IgD-negative memory B cell (primary cell): ENCODE results near the gene ITGA6. TPM values are rescaled to one million over a fixed set of nuclear protein-coding genes. Genes with fewer than 3 reads are reported as not detected.

Experiments
- H3K27ac Mint-ChIP-seq, 3 donors: one replicate each; pipeline ENCODE4 v1.8.0; 2020 to 2022; ENCODE audit warnings: mild to moderate bottlenecking in 3 of 3, mixed read lengths in 3 of 3, moderate library complexity in 1 of 3
- H3K27me3 Mint-ChIP-seq: one replicate; pipeline ENCODE4 v1.8.0; 2021; ENCODE audit warnings: mixed read lengths
- H3K36me3 Mint-ChIP-seq: one replicate; pipeline ENCODE4 v1.8.0; 2020; ENCODE audit warnings: mild to moderate bottlenecking, mixed read lengths
- H3K4me1 Mint-ChIP-seq, 3 donors: one replicate each; pipeline ENCODE4 v1.8.0; 2020 to 2022; ENCODE audit warnings: mixed read lengths in 3 of 3, mild to moderate bottlenecking in 1 of 3
- H3K4me3 Mint-ChIP-seq, 4 donors: one replicate each; pipeline ENCODE4 v1.8.0; 2020 to 2022; ENCODE audit warnings: mild to moderate bottlenecking in 4 of 4, mixed read lengths in 4 of 4, moderate library complexity in 3 of 4
- H3K9me3 Mint-ChIP-seq, 3 donors: one replicate each; pipeline ENCODE4 v1.8.0; 2020 to 2021; ENCODE audit warnings: mixed read lengths in 3 of 3, mild to moderate bottlenecking in 1 of 3
- polyA plus RNA-seq: library from polyadenylated mRNA; unstranded; fragments of 300-500 nt; fragmentation: Illumina TruSeq; gene quantifications from one replicate; pipeline ENCODE4 v1.2.3, GENCODE V29; 2021

The ITGA6 gene
- polyA plus RNA-seq, 1 donor from 2014 or later: 2.0 TPM

GRCh38 chr2:172445851-172446250 lies 18.5 kb downstream of the ITGA6 start:
- H3K27me3 Mint-ChIP-seq: peaks cover 13% of the 10 kb centered on the region
- no peaks in the 10 kb centered on the region for H3K36me3 Mint-ChIP-seq
- no peak overlapping the region for H3K27ac Mint-ChIP-seq
- H3K9me3 Mint-ChIP-seq: no peaks in the 10 kb centered on the region
- H3K4me1 Mint-ChIP-seq: peaks cover 0 to 3% (median 1%) of the 10 kb centered on the region in 3 donors
- H3K4me3 Mint-ChIP-seq: no peak overlapping the region

GRCh38 chr2:172446474-172447063 lies 19.2 kb downstream of the ITGA6 start:
- Mint-ChIP-seq H3K4me1 (peaks cover 0 to 3% (median 1%) of the 10 kb centered on the region in 3 donors), H3K4me3 (no peak overlapping the region), H3K9me3 (no peaks in the 10 kb centered on the region), H3K36me3 (no peaks in the 10 kb centered on the region), H3K27ac (no peak overlapping the region), H3K27me3 (peaks cover 13% of the 10 kb centered on the region)

- no peaks in the 10 kb centered on the region for H3K9me3 Mint-ChIP-seq
- no peak overlapping the region for H3K4me3 Mint-ChIP-seq
- H3K27me3 Mint-ChIP-seq: peaks cover 14% of the 10 kb centered on the region
- no peaks in the 10 kb centered on the region for H3K36me3 Mint-ChIP-seq
- H3K27ac Mint-ChIP-seq: no peak overlapping the region
- no peaks in the 10 kb centered on the region for H3K4me1 Mint-ChIP-seq
These were observed 20.6 kb downstream of the ITGA6 start for GRCh38 chr2:172447811-172448493.

GRCh38 chr2:172448544-172449267 lies 21.3 kb downstream of the ITGA6 start:
- H3K4me3 Mint-ChIP-seq: no peak overlapping the region
- no peaks in the 10 kb centered on the region for H3K36me3 Mint-ChIP-seq
- H3K27ac Mint-ChIP-seq: no peak overlapping the region
- H3K9me3 Mint-ChIP-seq: no peaks in the 10 kb centered on the region
- H3K4me1 Mint-ChIP-seq: no peaks in the 10 kb centered on the region
- H3K27me3 Mint-ChIP-seq: peaks cover 17% of the 10 kb centered on the region

- H3K4me1 Mint-ChIP-seq: no peaks in the 10 kb centered on the region
- H3K4me3 Mint-ChIP-seq: no peak overlapping the region
- H3K27me3 Mint-ChIP-seq: peaks cover 24% of the 10 kb centered on the region
- H3K27ac Mint-ChIP-seq: peak overlapping the region in 1 of 3 donors; percentile 14
- no peaks in the 10 kb centered on the region for H3K9me3 Mint-ChIP-seq
- H3K36me3 Mint-ChIP-seq: no peaks in the 10 kb centered on the region
These were observed 22.6 kb downstream of the ITGA6 start for GRCh38 chr2:172449911-172450550.

- Mint-ChIP-seq H3K4me3 (no peak overlapping the region), H3K36me3 (no peaks in the 10 kb centered on the region), H3K4me1 (no peaks in the 10 kb centered on the region), H3K27me3 (peaks cover 24% of the 10 kb centered on the region), H3K9me3 (no peaks in the 10 kb centered on the region), H3K27ac (no peak overlapping the region)
These were observed 24.5 kb downstream of the ITGA6 start for GRCh38 chr2:172451923-172452322.

- H3K27me3 Mint-ChIP-seq: peaks cover 24% of the 10 kb centered on the region
- no peak overlapping the region for H3K27ac Mint-ChIP-seq
- H3K4me1 Mint-ChIP-seq: no peaks in the 10 kb centered on the region
- no peak overlapping the region for H3K4me3 Mint-ChIP-seq
- no peaks in the 10 kb centered on the region for H3K36me3 Mint-ChIP-seq
- H3K9me3 Mint-ChIP-seq: no peaks in the 10 kb centered on the region
These were observed 25.5 kb downstream of the ITGA6 start for GRCh38 chr2:172452845-172453244.

- no peaks in the 10 kb centered on the region for H3K36me3 Mint-ChIP-seq
These were observed 27.2 kb downstream of the ITGA6 start for GRCh38 chr2:172454404-172455120.

GRCh38 chr2:172455121-172455515 lies 27.7 kb downstream of the ITGA6 start:
- Mint-ChIP-seq H3K27ac (no peak overlapping the region), H3K9me3 (no peaks in the 10 kb centered on the region), H3K4me3 (no peak overlapping the region), H3K36me3 (no peaks in the 10 kb centered on the region), H3K4me1 (peaks cover 1 to 3% (median 1%) of the 10 kb centered on the region in 3 donors), H3K27me3 (peaks cover 17% of the 10 kb centered on the region)

More at GRCh38 chr2:172454404-172455120, 27.2 kb downstream of the ITGA6 start:
- Mint-ChIP-seq H3K9me3 (no peaks in the 10 kb centered on the region), H3K4me3 (no peak overlapping the region), H3K4me1 (no peaks in the 10 kb centered on the region), H3K27ac (no peak overlapping the region), H3K27me3 (peaks cover 17% of the 10 kb centered on the region)

GRCh38 chr2:172456002-172456401 lies 28.6 kb downstream of the ITGA6 start:
- Mint-ChIP-seq H3K27ac (no peak overlapping the region), H3K36me3 (no peaks in the 10 kb centered on the region), H3K27me3 (peaks cover 17% of the 10 kb centered on the region), H3K4me1 (peaks cover 6 to 12% (median 8%) of the 10 kb centered on the region in 3 donors), H3K9me3 (no peaks in the 10 kb centered on the region), H3K4me3 (no peak overlapping the region)

- Mint-ChIP-seq H3K9me3 (no peaks in the 10 kb centered on the region), H3K27me3 (peaks cover 11% of the 10 kb centered on the region), H3K27ac (peak overlapping the region in 1 of 3 donors; percentile 71), H3K4me1 (peaks cover 12 to 17% (median 14%) of the 10 kb centered on the region in 3 donors), H3K4me3 (no peak overlapping the region), H3K36me3 (no peaks in the 10 kb centered on the region)
These were observed 30.1 kb downstream of the ITGA6 start for GRCh38 chr2:172457536-172457935.

- Mint-ChIP-seq H3K4me3 (no peak overlapping the region), H3K27ac (no peak overlapping the region), H3K36me3 (no peaks in the 10 kb centered on the region), H3K27me3 (peaks cover 8% of the 10 kb centered on the region), H3K4me1 (peaks cover 22 to 28% (median 22%) of the 10 kb centered on the region in 3 donors), H3K9me3 (no peaks in the 10 kb centered on the region)
These were observed 31.3 kb downstream of the ITGA6 start for GRCh38 chr2:172458561-172459124.

- peaks cover 2% of the 10 kb centered on the region for H3K27me3 Mint-ChIP-seq
- no peaks in the 10 kb centered on the region for H3K36me3 Mint-ChIP-seq
- H3K27ac Mint-ChIP-seq: no peak overlapping the region
- H3K4me1 Mint-ChIP-seq: peaks cover 25 to 42% (median 28%) of the 10 kb centered on the region in 3 donors
- H3K9me3 Mint-ChIP-seq: no peaks in the 10 kb centered on the region
- no peak overlapping the region for H3K4me3 Mint-ChIP-seq
These were observed 33.4 kb downstream of the ITGA6 start for GRCh38 chr2:172460780-172461201.

- H3K36me3 Mint-ChIP-seq: no peaks in the 10 kb centered on the region
- H3K4me3 Mint-ChIP-seq: peak overlapping the region in 3 of 4 donors; percentile 30 to 88 (median 82)
- no peaks in the 10 kb centered on the region for H3K9me3 Mint-ChIP-seq
- H3K27me3 Mint-ChIP-seq: peaks cover 2% of the 10 kb centered on the region
- H3K4me1 Mint-ChIP-seq: peaks cover 27 to 43% (median 28%) of the 10 kb centered on the region in 3 donors
- no peak overlapping the region for H3K27ac Mint-ChIP-seq
These were observed 34.4 kb downstream of the ITGA6 start for GRCh38 chr2:172461591-172462372.
